ENCODE data around the gene ST6GALNAC3.
"Not testable (repeated sequence)": the region's sequence is repeated elsewhere in the genome, so short reads cannot be mapped to it uniquely, and the experiment has no call there.

ST6GALNAC3 gene

GRCh38 chr1:76073481-76073880, 1.1 kb upstream of the ST6GALNAC3 start:
- DNase-seq (ENCODE audit: low spot score) = peak; percentile 85

- no peak for DNase-seq (ENCODE audit: low spot score)
Observed at GRCh38 chr1:76075188-76075489, 593 bp downstream of the ST6GALNAC3 start.

GRCh38 chr1:76075877-76076276, 1.3 kb downstream of the ST6GALNAC3 start:
- DNase-seq (ENCODE audit: low spot score) = no peak

GRCh38 chr1:76079475-76080227, 5.1 kb downstream of the ST6GALNAC3 start:
- DNase-seq (ENCODE audit: low spot score) = no peak

- DNase-seq (ENCODE audit: low spot score) = no peak
Observed at GRCh38 chr1:76080552-76081079, 6.1 kb downstream of the ST6GALNAC3 start.

- DNase-seq (ENCODE audit: low spot score) = no peak
Observed at GRCh38 chr1:76082062-76082461, 7.5 kb downstream of the ST6GALNAC3 start.

- no peak for DNase-seq (ENCODE audit: low spot score)
Observed at GRCh38 chr1:76083189-76083588, 8.6 kb downstream of the ST6GALNAC3 start.

GRCh38 chr1:76084029-76084627, 9.6 kb downstream of the ST6GALNAC3 start:
- DNase-seq (ENCODE audit: low spot score) = no peak

GRCh38 chr1:76084685-76085084, 10.1 kb downstream of the ST6GALNAC3 start:
- DNase-seq (ENCODE audit: low spot score) = no peak

- no peak for DNase-seq (ENCODE audit: low spot score)
Observed at GRCh38 chr1:76086109-76086508, 11.6 kb downstream of the ST6GALNAC3 start.

- peak; percentile 30 for DNase-seq (ENCODE audit: low spot score)
Observed at GRCh38 chr1:76086597-76086996, 12.1 kb downstream of the ST6GALNAC3 start.

- no peak for DNase-seq (ENCODE audit: low spot score)
Observed at GRCh38 chr1:76090283-76091203, 16.0 kb downstream of the ST6GALNAC3 start.

- no peak for DNase-seq (ENCODE audit: low spot score)
Observed at GRCh38 chr1:76092812-76093211, 18.3 kb downstream of the ST6GALNAC3 start.

- no peak for DNase-seq (ENCODE audit: low spot score)
Observed at GRCh38 chr1:76093522-76094312, 19.2 kb downstream of the ST6GALNAC3 start.

GRCh38 chr1:76095802-76096201, 21.3 kb downstream of the ST6GALNAC3 start:
- peak; percentile 18 for DNase-seq (ENCODE audit: low spot score)

GRCh38 chr1:76097064-76097463, 22.5 kb downstream of the ST6GALNAC3 start:
- DNase-seq (ENCODE audit: low spot score) = not testable (repeated sequence)

GRCh38 chr1:76098845-76099244, 24.3 kb downstream of the ST6GALNAC3 start:
- no peak for DNase-seq (ENCODE audit: low spot score)

GRCh38 chr1:76101548-76101947, 27.0 kb downstream of the ST6GALNAC3 start:
- no peak for DNase-seq (ENCODE audit: low spot score)

- no peak for DNase-seq (ENCODE audit: low spot score)
Observed at GRCh38 chr1:76102046-76102445, 27.5 kb downstream of the ST6GALNAC3 start.

- DNase-seq (ENCODE audit: low spot score) = no peak
Observed at GRCh38 chr1:76103034-76103433, 28.5 kb downstream of the ST6GALNAC3 start.

GRCh38 chr1:76105372-76105771, 30.8 kb downstream of the ST6GALNAC3 start:
- no peak for DNase-seq (ENCODE audit: low spot score)

GRCh38 chr1:76106251-76106650, 31.7 kb downstream of the ST6GALNAC3 start:
- DNase-seq (ENCODE audit: low spot score) = no peak
